Measurements from ENCODE around the gene DDX1.
"Not testable (repeated sequence)": the region's sequence is repeated elsewhere in the genome, so short reads cannot be mapped to it uniquely, and the experiment has no call there.

The DDX1 gene

DNA sequence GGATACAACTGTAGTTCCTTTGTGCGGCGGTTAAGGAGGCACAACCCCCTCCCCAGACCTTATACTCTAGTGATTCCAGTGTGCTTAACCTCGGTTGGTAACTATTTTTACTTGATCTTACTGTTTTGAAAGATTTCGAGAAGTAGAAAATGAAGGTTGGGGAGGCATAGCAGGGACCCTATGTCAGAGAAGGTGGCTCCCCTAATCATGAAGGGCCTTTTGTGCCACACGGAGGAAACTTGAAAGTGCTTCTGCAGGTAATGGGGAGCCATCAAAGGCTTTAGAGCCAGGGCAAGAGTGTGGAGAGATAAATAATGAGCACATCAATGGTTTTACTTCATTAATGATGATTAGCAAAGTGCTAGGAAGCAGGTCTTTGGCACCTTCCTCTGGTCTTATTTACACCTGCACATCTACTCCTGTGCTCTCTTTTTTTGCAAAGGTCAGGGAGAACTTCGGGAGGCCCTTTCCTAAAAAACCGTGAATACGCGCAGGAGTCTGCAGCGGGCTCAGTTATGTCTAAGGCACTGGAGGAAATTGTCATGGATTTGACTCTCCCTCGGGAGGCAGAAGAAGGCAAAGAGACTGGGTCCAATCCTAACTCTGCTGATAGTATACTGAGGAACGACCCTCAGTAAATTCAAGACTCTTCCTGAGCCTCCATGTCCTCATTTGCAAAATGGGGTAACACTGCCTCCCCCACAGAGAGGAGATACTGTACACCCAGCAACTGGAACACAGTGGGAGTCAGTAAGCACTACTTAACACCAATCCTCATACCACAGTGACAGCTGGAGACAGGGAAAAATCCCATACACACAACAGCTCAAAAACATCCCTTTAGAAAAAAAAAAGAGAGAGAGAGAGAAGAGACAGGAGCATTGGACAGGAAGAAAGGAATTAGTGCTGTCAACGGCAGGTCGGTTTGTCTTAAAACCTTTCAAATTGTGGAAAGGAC lies 81.6 kb downstream of the DDX1 start:
- DNase-seq (ENCODE audit: extremely low read depth in 1 of 2, low read depth in 1 of 2) = no peak

DNA sequence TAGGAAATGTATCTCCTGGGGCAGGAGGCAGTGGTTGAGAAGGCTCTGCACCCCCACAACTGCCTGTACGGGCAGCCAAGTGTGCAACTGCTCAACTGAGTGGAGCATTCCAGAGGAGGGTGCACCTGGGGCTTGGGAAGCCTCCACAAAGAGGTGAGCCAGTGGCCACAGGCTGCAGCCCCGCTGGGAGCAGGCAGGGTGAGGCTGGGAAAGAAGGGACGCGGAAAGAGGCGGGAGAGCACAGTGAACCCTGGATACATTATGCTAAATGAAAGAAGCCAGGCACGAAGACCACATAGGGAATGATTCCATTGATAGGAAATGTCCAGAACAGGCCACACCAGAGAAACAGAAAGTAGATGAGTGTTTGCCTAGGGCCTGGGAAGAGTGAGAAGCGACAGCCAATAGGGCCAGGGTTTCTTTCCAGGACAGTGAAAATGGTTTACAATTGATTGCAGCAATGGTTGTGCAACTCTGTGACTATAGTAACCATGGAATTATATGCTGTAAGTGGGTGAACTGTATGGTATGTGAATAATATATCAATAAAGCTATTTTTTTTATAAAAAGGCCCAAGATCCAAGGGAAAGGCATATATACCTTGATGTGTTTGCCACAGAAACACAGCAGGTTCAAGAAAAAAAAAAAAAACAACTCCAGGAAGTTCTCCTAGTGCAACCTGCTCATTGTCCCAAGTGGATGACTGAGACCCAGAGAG lies 82.4 kb downstream of the DDX1 start:
- DNase-seq (ENCODE audit: extremely low read depth in 1 of 2, low read depth in 1 of 2) = no peak

- DNase-seq (ENCODE audit: extremely low read depth in 1 of 2, low read depth in 1 of 2) = no peak
Observed at GRCh38 chr2:15674637-15675455, 83.2 kb downstream of the DDX1 start.

DNA sequence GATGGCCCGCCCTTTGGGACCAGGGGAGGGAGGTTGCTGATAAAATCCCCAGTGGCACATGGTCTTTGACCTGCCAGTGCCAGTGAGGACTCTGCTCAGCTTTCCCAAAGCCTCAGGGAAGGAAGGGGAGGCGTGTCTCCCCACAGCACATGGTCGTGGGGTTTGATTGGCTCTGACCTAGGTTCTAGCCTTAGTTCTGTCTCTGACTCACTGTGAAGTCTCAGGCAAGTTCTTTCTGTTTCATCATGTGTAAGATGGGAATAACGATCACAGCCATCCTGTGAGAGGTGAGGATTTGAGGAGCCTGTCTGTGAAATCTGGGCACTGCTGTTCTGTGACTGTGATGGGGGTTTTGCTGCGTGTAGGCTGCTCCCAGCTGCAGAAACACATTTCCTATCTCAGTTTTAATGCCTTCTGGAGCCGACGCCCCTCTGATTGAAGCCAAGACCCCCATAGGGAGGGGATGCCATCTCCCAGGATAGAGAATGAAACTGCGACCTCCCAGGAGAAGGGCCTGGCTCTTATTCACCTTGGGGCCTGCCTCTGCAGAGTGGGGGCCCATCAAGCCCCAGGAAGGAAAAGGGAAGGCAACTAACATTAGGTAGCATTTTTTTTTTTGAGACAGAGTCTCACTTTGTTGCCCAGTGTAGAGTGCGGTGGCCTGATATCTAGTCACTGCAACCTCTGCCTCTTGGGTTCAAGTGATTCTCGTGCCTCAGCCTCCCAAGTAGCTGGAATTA lies 84.0 kb downstream of the DDX1 start:
- DNase-seq (ENCODE audit: extremely low read depth in 1 of 2, low read depth in 1 of 2) = no peak

DNA sequence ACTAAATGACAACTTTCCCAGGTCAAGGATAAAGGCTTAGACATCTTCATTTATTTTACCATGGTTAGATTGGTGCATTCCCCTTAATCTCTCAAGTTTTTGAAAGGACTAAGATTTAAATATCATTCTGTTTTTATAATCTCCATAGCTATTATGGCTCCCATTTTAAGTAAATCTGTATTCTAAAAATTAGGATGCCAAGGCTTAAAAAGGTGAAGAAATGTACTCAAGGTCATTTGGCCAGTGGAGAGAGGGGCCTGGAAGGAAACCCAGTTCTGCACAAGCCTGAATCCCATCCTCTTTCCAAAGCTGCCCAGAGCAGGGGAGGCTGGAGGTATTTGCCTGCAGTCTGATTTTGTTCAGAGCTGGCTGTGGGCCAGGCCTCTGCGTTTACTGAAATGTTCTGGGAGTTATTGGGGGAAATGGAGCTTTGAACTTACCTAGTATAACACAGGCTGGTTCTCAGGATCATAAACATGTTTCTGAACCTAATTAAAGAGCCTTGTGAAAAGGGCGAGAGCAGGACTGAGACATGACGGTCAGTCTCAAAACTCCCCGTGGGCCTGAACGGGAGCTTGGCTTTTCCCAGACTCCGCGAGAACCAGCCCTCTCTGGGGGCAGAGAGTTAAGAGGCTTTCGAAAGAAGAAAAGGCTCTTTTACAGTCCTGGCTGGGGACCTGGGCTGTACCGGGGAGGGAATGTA lies 85.6 kb downstream of the DDX1 start:
- no peak for DNase-seq (ENCODE audit: extremely low read depth in 1 of 2, low read depth in 1 of 2)

DNA sequence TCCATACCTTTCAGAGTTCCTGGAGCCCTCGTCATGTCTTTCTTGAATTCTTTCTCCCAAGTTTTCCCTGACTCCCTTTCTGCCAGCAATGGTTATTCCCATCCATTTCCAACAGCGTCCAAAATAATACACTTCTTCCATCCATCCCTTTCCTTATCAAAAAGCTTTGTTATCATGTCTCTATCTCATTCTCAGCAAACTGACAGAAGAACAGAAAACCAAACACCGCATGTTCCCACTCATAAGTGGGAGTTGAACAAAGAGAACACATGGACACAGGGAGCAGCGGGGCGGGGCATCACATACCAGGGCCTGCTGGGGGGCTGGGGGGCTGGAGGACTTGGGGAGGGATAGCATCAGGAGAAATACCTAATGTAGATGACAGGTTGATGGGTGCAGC lies 86.7 kb downstream of the DDX1 start:
- DNase-seq (ENCODE audit: extremely low read depth in 1 of 2, low read depth in 1 of 2) = no peak

- DNase-seq (ENCODE audit: extremely low read depth in 1 of 2, low read depth in 1 of 2) = no peak
Observed at GRCh38 chr2:15678909-15679308, 87.2 kb downstream of the DDX1 start.

DNA sequence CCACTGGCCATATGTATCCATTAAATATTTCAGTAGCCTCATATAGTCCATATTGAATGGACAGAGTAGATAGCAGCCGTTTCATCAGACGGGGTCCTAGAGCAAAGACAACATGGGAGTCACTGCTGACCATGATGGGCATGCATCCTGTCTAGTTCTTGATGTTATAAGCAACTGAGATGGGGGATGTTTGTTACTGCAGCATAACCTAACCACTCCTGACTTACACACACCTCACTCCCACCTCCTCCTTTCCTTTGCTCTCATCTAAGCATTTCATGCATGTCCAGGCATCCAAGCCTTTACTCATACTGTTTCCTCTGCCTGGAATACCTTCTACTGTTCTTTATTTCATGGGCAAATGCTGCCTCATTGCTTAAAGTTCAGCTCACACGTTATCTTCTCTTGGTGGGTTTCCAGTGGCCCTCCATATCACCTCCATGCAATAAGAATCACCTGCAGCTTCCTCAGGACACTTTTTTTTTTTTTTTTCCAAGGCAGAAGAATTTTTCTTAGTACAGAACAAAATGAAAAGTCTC lies 87.8 kb downstream of the DDX1 start:
- DNase-seq (ENCODE audit: extremely low read depth in 1 of 2, low read depth in 1 of 2) = no peak

- DNase-seq (ENCODE audit: extremely low read depth in 1 of 2, low read depth in 1 of 2) = not testable (repeated sequence)
Observed at GRCh38 chr2:15680132-15680531, 88.5 kb downstream of the DDX1 start.
